Bronchial epithelial cell (primary cell): ENCODE measurements around the gene NKPD1. TPM values are rescaled to one million over a fixed set of nuclear protein-coding genes. Genes with fewer than 3 reads are reported as not detected.

Source experiments
- DNase-seq: peaks from one replicate; pipeline ENCODE4 v3.0.0-alpha.2; 2010; ENCODE audit warnings: low read depth
- FAIRE-seq: peaks from 2 replicates; lab custom pipeline; 2011; peaks lifted over from hg19 to GRCh38; lab: Jason Lieb, UNC
- H3K27me3 ChIP-seq: 2 replicates; pipeline ENCODE4 v1.5.1; 2011; ENCODE audit warnings: low read length; ENCODE audit not compliant: control insufficient read depth, insufficient read depth
- H3K36me3 ChIP-seq: 2 replicates; pipeline ENCODE4 v1.5.1; 2011; ENCODE audit warnings: low read length; ENCODE audit not compliant: control insufficient read depth, insufficient read depth
- H3K4me3 ChIP-seq: 2 replicates; pipeline ENCODE4 v1.5.1; 2011; ENCODE audit warnings: mild to moderate bottlenecking, low read depth, low read length, control low read depth
- total RNA-seq: library from RNA; depleted of rRNA; stranded (reverse); fragments of >200 nt; gene quantifications from 2 replicates; pipeline ENCODE4 v1.2.1, GENCODE V29; 2014
- TF ChIP-seq, protein P1 (sequence below): IDR thresholded peaks from 2 replicates; pipeline ENCODE4 v1.5.1; 2011; ENCODE audit warnings: mild to moderate bottlenecking, moderate library complexity, low read length, control low read depth, inconsistent platforms; ENCODE audit not compliant: insufficient read depth, severe bottlenecking

Gene NKPD1
- total RNA-seq, 1 donor from 2014 or later, result 0.53 TPM

DNA sequence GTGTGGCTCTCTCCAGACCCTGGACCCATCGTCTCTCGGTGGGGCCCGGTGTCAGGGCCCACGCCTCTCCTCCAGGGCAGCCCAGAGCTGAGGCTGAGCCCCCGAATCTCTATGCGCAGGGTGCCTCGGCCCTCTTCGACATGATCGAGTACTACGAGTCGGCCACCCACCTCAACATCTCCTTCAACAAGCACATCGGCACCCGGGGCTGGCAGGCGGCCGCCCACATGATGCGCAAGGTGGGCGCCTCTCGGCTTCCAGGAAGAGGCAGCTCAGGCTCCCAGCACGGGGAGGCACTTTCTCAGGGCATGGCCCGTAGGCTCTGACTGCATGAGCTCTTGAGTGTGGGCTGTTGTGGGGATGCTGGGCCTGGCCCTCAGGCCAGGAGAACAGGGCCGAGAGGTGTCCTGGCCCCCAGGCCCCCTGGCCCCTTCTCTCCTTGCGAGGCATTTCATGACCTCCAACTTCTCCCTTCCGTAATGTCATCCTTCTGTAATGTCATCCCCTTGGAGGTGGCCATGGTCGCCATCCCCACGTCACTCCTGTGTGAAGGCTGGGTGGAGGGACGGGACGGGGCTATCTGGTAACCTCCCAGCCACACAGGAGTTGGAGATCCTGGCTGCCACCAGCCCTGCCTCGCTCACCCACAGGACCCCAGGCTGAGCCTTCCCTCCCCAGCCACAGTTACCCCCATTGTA, 19.4 kb downstream of the NKPD1 start:
- Histone ChIP-seq H3K36me3 (peaks cover 6% of the 10 kb centered on the region), H3K27me3 (no peaks in the 10 kb centered on the region), H3K4me3 (no peak overlapping the region)
- TF ChIP-seq, protein P1, sequence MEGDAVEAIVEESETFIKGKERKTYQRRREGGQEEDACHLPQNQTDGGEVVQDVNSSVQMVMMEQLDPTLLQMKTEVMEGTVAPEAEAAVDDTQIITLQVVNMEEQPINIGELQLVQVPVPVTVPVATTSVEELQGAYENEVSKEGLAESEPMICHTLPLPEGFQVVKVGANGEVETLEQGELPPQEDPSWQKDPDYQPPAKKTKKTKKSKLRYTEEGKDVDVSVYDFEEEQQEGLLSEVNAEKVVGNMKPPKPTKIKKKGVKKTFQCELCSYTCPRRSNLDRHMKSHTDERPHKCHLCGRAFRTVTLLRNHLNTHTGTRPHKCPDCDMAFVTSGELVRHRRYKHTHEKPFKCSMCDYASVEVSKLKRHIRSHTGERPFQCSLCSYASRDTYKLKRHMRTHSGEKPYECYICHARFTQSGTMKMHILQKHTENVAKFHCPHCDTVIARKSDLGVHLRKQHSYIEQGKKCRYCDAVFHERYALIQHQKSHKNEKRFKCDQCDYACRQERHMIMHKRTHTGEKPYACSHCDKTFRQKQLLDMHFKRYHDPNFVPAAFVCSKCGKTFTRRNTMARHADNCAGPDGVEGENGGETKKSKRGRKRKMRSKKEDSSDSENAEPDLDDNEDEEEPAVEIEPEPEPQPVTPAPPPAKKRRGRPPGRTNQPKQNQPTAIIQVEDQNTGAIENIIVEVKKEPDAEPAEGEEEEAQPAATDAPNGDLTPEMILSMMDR, result no peak
- DNase-seq, result no peak
- no peak for FAIRE-seq

DNA sequence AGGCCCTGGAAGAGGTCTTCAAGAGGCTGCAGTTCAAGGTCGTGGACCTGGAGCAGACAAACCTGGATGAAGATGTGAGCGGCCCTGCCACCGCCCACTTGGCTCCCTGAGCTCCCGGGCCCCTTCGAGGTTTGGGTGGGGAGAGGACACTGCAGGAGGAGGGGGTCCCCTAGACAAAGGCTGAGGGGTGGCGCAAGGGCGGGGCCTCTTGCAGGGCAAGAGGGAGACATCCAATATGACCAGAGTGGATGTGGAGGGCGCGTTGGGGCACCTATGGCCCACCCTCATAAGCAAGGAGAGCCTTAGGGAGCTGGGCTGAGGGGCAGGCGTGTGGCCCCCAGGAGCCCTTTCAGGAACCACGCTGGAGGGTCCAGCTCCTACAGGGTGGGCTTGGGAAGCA, 20.2 kb downstream of the NKPD1 start:
- Histone ChIP-seq H3K36me3 (peaks cover 6% of the 10 kb centered on the region), H3K4me3 (no peak overlapping the region), H3K27me3 (no peaks in the 10 kb centered on the region)
- TF ChIP-seq, protein P1, result no peak
- FAIRE-seq (no peak), DNase-seq (no peak)

DNA sequence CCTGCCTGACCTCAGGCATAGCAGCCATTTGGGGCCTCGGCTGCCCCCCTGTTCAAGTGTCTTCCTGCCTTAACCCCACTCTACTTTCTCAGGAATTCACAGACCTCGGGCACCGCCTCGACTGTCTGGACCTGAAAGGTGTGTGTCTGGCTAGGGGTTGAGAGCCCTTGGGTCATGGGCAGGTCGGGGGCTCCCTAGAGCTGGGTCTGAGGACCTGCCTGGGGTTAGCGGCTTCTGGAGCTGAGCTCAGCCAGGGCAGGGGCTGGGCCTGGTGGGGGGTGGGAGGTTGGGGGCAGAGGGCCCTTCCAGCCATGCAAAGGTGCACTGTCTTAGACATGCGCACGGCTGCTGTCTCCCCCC, 20.7 kb downstream of the NKPD1 start:
- FAIRE-seq (no peak), DNase-seq (no peak)
- H3K36me3 ChIP-seq, result peaks cover 6% of the 10 kb centered on the region
- H3K4me3 ChIP-seq, result no peak overlapping the region
- TF ChIP-seq, protein P1, result no peak
- no peaks in the 10 kb centered on the region for H3K27me3 ChIP-seq

DNA sequence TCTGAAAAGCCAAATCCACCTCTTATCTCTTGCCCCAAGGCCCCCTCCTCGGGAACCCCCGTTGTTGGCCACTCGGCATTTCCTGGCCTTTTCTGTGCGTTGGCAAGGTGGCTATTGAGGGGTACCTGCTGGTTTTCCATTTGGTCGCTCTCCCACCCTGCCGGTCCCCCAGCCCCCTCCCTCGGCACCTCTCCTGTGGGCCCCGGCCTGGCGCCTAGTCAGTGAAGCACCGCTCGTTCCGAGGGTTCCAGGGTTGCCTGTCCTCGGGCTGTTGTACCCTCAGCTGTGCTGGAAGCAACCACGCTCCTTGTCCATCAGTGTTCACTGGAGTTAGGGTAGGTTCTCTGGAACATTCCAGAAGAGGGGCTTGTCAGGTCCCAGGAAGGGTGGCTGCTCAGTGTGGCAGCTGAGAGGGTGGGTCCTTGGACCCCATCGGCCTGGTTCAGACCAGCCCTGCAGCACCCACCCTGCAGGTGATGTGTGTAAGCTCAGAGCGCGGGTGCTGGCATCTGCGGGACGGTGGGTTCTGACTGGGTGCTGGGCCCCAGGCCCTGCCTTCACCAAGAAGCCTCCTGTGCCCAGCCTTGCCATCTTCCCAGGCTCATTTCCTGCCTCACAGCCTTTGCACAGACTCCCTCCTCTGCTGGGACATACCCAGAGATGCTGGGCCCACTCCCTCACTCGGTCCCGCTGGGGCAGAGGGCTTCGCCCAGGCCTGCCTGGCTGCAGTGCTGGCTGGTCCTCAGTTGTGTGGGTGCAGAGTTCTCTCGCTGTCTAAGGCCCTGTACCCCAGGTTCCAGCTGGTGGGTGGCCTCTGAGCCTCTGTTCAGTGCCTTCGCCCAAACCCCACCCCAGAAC, 21.3 kb downstream of the NKPD1 start:
- no peak for DNase-seq

GRCh38 chr19:45138303-45138751, 22.5 kb downstream of the NKPD1 start:
- no peaks in the 10 kb centered on the region for H3K27me3 ChIP-seq
- H3K4me3 ChIP-seq, result no peak overlapping the region
- peaks cover 6% of the 10 kb centered on the region for H3K36me3 ChIP-seq
- FAIRE-seq (no peak), DNase-seq (no peak)
- TF ChIP-seq, protein P1, result no peak

More for the DNA sequence above, 21.3 kb downstream of the NKPD1 start:
- TF ChIP-seq, protein P1, result no peak
- Histone ChIP-seq H3K27me3 (no peaks in the 10 kb centered on the region), H3K4me3 (no peak overlapping the region), H3K36me3 (peaks cover 6% of the 10 kb centered on the region)
- FAIRE-seq, result no peak
